Activated CD8-positive, alpha-beta T cell treated with anti-CD3 and anti-CD28 coated beads for 36 hours (primary cell): ENCODE results near the gene CCDC154. TPM values are rescaled to one million over a fixed set of nuclear protein-coding genes. Genes with fewer than 3 reads are reported as not detected.

ENCODE experiments used
- total RNA-seq, 2 experiments: library from RNA; stranded (reverse); gene quantifications; one replicate each; pipeline ENCODE4 v1.2.3, GENCODE V29; 2021

The CCDC154 gene
- total RNA-seq, 2 experiments from 2014 or later = 1.3 to 1.4 TPM

Other genes with a start within 250 kb of the CCDC154 start
- not detected for gene TPSG1, start 219.3 kb downstream of the CCDC154 start, total RNA-seq
- gene TPSB2, start 214.4 kb downstream of the CCDC154 start, total RNA-seq = not detected
- not detected for gene TPSAB1, start 203.9 kb downstream of the CCDC154 start, total RNA-seq
- gene TPSD1, start 188.5 kb downstream of the CCDC154 start, total RNA-seq = not detected
- 100 to 1,000 TPM; 245 to 254 TPM for gene UBE2I, start 134.9 kb downstream of the CCDC154 start, total RNA-seq
- under 1 TPM; 0.27 to 0.68 TPM for gene BAIAP3, start 110.9 kb downstream of the CCDC154 start, total RNA-seq
- 10 to 100 TPM; 54.7 to 57.4 TPM for gene TSR3, start 92.7 kb downstream of the CCDC154 start, total RNA-seq
- 10 to 100 TPM; 17.3 to 19.2 TPM for gene GNPTG, start 92.6 kb downstream of the CCDC154 start, total RNA-seq
- 10 to 100 TPM; 32.4 to 38.1 TPM for gene UNKL, start 29.9 kb downstream of the CCDC154 start, total RNA-seq
- 10 to 100 TPM; 16.4 to 17.8 TPM for gene UQCC4, start 23.8 kb downstream of the CCDC154 start, total RNA-seq
- gene PERCC1, start 13.5 kb downstream of the CCDC154 start, total RNA-seq = under 1 TPM in 1 of 2 experiments, not detected in 1; 0.29 TPM
- 10 to 100 TPM; 35.5 to 36.8 TPM for gene CLCN7, start 30.5 kb upstream of the CCDC154 start, total RNA-seq
- not detected for gene PTX4, start 44.4 kb upstream of the CCDC154 start, total RNA-seq
- gene TELO2, start 48.8 kb upstream of the CCDC154 start, total RNA-seq = 10 to 100 TPM; 59.1 to 62.1 TPM
- gene TMEM204, start 89.1 kb upstream of the CCDC154 start, total RNA-seq = 10 to 100 TPM; 12.9 to 14.3 TPM
- 10 to 100 TPM; 12.0 to 12.1 TPM for gene IFT140, start 167.5 kb upstream of the CCDC154 start, total RNA-seq
- gene CRAMP1, start 167.8 kb upstream of the CCDC154 start, total RNA-seq = 10 to 100 TPM; 15.1 to 15.7 TPM
- 10 to 100 TPM; 61.5 to 62.2 TPM for gene JPT2, start 233.7 kb upstream of the CCDC154 start, total RNA-seq